Epithelial cell of proximal tubule (primary cell): ENCODE results near the gene ZSCAN4. TPM values are rescaled to one million over a fixed set of nuclear protein-coding genes. Genes with fewer than 3 reads are reported as not detected.

Experiments
- DNase-seq: peaks from one replicate; pipeline ENCODE4 v3.0.0-alpha.2; 2011; ENCODE audit warnings: low read depth
- H3K4me3 ChIP-seq: 2 replicates; pipeline ENCODE4 v1.5.1; 2011; ENCODE audit warnings: low read depth, mild to moderate bottlenecking, low read length
- total RNA-seq: library from RNA; depleted of rRNA; stranded (reverse); fragments of >200 nt; gene quantifications from 2 replicates; pipeline ENCODE4 v1.2.3, GENCODE V29; 2015
- TF ChIP-seq, protein P1 (sequence below): conservative IDR thresholded peaks from 2 replicates; pipeline ENCODE4 v1.5.1; 2012; ENCODE audit warnings: low read depth, mild to moderate bottlenecking, low read length

The ZSCAN4 gene
- total RNA-seq, 1 donor from 2014 or later, result not detected

DNA sequence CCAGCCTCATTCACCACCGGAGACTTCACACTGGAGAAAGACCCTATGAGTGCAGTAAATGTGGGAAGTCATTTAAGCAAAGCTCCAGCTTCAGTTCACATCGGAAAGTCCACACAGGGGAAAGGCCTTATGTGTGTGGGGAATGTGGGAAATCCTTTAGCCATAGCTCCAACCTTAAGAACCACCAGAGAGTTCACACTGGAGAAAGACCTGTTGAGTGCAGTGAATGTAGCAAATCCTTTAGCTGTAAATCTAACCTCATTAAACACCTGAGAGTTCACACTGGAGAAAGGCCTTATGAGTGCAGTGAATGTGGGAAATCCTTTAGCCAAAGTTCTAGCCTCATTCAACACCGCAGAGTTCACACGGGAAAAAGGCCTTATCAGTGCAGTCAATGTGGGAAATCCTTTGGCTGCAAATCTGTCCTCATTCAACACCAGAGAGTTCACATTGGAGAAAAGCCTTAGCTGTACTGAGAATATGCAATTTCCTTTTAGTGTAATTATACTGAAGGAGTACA lies 27.0 kb upstream of the ZSCAN4 start:
- TF ChIP-seq, protein P1, sequence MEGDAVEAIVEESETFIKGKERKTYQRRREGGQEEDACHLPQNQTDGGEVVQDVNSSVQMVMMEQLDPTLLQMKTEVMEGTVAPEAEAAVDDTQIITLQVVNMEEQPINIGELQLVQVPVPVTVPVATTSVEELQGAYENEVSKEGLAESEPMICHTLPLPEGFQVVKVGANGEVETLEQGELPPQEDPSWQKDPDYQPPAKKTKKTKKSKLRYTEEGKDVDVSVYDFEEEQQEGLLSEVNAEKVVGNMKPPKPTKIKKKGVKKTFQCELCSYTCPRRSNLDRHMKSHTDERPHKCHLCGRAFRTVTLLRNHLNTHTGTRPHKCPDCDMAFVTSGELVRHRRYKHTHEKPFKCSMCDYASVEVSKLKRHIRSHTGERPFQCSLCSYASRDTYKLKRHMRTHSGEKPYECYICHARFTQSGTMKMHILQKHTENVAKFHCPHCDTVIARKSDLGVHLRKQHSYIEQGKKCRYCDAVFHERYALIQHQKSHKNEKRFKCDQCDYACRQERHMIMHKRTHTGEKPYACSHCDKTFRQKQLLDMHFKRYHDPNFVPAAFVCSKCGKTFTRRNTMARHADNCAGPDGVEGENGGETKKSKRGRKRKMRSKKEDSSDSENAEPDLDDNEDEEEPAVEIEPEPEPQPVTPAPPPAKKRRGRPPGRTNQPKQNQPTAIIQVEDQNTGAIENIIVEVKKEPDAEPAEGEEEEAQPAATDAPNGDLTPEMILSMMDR, result no peak
- no peak overlapping the region for H3K4me3 ChIP-seq
- no peak for DNase-seq

DNA sequence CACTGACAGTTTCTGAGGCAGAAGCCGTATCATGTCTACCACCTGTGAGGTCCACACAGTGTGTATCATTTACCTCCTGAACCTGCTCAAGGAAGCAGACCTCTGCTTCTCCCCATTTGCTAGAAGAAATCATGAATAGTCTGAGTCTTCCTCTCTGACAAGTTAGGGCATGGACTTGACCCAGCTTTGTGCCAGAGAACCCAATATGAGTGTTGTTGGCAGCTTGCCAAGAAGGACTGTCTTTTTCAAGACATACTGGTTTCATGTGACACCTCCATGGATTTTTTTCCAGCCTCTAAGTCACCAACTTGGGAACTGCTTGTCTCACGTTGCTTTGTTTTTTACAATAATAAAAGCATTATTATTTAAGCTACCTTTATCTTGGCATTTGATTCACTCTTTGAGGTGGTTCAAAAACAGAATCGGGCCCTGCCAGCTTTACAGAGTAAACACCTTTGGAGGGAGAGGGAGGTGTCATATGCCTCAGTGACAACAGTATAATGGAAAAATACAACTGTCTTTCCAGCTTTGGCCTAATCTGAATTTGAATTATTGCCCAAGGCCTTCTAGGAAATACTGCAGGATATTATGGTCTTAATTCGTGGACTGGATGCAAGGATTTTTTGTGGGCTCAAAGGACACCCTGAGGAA lies 26.2 kb upstream of the ZSCAN4 start:
- H3K4me3 ChIP-seq, result no peak overlapping the region
- TF ChIP-seq, protein P1, result no peak
- DNase-seq, result no peak

DNA sequence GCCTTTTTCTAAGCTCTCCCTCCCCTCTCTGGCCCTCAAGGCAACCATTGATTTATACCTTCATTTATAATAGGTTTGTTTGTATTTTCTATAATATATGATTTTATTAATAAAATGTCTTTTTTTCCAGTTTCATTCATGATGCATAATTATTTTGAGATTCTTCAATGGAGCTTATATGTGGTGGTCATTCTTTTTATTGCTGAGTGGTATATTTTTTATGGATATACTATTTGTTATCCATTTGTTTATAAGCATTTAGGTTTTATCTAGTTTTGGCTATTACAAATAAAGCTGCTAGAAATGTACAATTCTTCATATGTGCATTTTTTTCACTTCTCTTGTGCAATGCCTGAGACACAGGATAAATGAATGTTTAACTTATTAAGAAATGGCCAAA lies 25.0 kb upstream of the ZSCAN4 start:
- H3K4me3 ChIP-seq, result no peak overlapping the region
- DNase-seq, result no peak
- TF ChIP-seq, protein P1, result no peak

DNA sequence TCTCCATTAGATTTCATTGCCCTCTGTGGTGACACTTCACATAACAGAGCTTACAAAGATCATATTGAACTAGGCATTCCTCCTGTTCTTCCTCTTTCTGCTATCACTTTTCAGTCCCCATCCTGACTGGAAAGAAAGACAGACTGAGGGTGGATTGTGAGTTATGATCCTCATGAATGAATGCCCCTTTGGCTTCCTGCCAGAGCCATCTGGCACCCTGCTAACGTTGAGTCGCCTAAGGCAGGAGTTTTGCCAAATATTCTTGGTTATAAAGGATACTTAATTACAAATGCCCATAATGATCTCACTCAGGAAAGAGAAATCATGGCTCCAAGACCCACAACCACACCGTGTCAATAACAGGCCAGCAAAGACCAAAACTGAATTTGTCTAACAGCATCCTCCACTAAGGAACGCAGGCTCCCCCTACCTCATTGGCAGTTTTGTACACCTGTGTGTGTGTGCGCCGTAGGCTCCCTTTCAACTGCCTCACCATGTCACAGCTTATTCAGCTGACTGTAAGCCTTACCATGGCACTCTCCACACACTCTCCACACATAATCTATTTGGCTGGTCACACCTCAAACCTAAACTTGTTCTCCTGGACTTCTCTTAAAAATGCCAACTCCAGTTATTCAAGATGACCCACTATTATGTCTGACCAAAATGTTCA lies 20.3 kb upstream of the ZSCAN4 start:
- no peak for DNase-seq
- TF ChIP-seq, protein P1, result no peak
- H3K4me3 ChIP-seq, result no peak overlapping the region

DNA sequence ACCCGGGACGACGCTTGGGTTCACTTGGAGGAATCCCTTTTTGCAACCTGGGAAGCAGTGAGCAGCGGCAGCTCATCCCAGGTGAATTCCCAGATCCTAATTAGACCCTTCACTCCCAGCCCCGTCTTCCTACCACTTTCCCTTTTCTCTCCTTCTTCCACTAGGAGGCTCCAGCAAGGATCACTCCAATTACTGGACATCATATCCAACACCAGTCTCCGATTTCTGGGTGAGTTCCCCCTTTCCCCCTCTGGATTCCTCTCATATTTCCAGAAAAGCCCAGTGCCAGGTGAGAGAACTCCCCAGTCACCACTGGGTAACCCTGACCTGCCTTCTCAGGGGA lies 17.1 kb upstream of the ZSCAN4 start:
- TF ChIP-seq, protein P1, result no peak
- no peak overlapping the region for H3K4me3 ChIP-seq
- no peak for DNase-seq

DNA sequence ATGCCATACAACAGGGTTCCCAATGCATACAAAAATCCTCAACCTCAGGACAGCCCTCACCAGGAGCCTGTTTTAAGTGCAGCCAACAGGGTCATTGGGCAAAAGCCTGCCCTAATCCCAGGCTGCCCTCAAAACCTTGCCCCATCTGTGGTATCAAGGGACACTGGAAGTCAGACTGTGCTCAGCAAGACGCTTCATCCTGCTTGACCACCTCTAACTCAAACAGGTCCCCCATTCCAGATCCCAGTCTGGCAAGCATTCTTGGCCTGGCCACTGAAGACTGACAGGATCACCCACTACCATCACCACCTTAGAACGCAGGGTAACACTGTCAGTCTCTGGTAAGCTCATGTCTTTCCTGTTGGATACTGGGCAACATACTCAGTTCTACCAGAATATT lies 15.0 kb upstream of the ZSCAN4 start:
- TF ChIP-seq, protein P1, result no peak
- DNase-seq, result no peak
- no peak overlapping the region for H3K4me3 ChIP-seq

DNA sequence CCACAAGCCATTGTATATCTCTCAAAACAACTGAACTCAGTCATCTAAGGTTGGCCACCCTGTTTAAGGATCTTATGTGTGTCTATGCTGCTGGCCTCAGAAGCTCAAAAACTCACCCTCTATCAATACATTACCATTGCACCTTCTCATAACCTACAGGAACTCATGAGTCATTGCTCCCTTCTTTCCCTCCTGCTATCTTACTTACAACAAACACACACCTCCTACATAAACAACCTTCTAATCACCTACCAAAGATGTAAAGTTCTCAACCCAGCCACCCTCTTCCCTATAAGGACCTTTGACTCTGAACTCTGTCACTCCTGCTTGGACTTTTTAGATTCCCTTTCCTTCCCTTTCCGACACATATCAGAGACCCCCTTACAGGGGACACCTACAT lies 13.3 kb upstream of the ZSCAN4 start:
- no peak overlapping the region for H3K4me3 ChIP-seq
- TF ChIP-seq, protein P1, result no peak
- no peak for DNase-seq
